AG09309 (cell line): Measurements from ENCODE around the gene ZC2HC1C.

ENCODE experiments used
- DNase-seq: peaks from one replicate; pipeline ENCODE4 v3.0.0-alpha.2; 2010; ENCODE audit warnings: low read depth
- H3K4me3 ChIP-seq: 2 replicates; pipeline ENCODE4 v1.5.1; 2011; ENCODE audit warnings: mild to moderate bottlenecking, low read depth, low read length, moderate library complexity; ENCODE audit not compliant: control insufficient read depth
- TF ChIP-seq, protein P1 (sequence below): IDR thresholded peaks from 2 replicates; pipeline ENCODE4 v1.5.1; 2011; ENCODE audit warnings: mild to moderate bottlenecking, low read depth, low read length, inconsistent platforms; ENCODE audit not compliant: insufficient read depth, control insufficient read depth; ENCODE audit errors: missing control alignments

Gene ZC2HC1C

DNA sequence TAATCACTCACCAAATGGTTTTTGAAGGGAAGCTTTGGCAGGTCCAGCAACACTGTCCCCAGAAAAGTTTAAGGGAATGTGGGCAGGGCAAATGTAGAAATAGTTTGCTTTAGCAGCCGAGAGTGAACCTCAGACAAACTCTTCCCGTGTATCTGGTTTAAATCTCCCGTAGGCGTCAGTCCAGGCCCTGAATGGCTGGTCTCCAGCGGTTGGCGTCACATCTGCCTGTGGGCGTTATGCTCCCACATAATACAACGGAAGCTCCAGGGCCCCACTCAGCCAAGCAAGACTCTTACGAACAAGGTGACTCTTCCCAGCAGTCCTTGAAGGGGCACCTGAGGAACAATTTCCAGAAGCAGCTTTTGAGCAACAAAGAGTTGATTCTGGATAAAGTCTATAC, 942 bp downstream of the ZC2HC1C start:
- H3K4me3 ChIP-seq: no peak overlapping the region
- DNase-seq: no peak
- TF ChIP-seq, protein P1, sequence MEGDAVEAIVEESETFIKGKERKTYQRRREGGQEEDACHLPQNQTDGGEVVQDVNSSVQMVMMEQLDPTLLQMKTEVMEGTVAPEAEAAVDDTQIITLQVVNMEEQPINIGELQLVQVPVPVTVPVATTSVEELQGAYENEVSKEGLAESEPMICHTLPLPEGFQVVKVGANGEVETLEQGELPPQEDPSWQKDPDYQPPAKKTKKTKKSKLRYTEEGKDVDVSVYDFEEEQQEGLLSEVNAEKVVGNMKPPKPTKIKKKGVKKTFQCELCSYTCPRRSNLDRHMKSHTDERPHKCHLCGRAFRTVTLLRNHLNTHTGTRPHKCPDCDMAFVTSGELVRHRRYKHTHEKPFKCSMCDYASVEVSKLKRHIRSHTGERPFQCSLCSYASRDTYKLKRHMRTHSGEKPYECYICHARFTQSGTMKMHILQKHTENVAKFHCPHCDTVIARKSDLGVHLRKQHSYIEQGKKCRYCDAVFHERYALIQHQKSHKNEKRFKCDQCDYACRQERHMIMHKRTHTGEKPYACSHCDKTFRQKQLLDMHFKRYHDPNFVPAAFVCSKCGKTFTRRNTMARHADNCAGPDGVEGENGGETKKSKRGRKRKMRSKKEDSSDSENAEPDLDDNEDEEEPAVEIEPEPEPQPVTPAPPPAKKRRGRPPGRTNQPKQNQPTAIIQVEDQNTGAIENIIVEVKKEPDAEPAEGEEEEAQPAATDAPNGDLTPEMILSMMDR: no peak

DNA sequence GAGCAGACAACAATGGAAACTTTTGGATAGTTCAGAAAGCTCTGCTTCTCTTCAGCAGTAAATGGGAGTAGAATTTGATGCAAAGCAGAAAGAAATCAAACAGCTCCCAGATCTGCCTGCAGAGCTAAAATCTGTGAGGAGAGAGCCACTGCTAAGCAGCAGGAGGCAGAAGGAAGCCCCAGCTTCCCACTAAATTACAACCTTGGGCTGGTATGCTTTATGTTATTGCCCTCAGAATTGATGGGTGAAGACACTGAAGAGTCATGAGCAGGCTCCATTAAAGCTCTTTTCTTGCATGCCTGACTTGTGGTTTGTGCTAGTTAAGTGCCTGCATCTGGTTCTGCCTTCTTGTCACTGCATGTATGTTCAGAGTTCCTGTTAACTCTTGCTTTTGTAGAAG, 8.4 kb downstream of the ZC2HC1C start:
- no peak overlapping the region for H3K4me3 ChIP-seq
- TF ChIP-seq, protein P1: no peak
- DNase-seq: no peak

DNA sequence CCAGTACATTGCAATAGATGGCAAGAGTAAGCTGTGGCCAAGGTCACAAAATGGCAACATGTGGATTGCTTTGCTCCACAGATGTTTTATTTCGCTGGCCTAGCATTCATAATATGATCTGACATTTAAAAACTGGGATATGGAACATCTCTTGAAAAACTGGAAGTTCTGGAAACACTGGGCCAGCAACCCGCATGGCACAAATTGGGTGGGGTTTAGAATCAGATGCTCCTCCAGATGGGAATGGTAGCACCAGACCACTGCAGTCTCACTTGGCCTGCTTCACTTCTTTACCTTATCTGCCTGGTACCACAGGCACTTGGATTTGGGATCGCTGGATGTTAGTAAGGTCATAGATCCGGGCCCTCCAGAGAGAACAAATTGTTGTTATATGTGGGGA, 10.1 kb downstream of the ZC2HC1C start:
- no peak overlapping the region for H3K4me3 ChIP-seq
- DNase-seq: no peak
- TF ChIP-seq, protein P1: no peak

DNA sequence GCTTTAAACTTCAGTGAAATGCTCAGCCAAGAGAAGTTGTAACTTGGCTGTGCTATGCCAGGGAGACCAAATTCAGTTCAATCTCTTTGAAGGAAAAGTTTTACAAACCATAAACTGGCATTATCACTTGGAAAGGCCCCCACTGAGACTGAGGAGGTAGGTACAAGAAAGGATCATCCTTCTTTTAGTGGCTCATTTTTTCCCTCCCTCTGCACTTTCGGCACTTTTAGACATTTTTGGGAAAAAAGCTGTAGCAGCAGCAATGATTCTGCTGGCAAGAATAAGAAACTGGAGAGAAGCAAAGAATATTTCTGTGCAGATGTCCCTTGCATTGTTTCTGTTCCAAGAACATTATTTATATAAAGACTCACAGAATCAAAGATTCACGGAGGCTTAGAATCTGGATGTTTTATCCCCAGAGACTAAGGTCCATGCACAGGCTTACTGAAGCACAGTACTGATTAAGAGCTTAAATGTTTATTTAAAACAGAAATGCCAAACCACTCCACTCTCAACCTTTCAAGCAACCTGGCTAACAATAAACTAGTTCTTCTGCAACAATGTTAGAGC, 12.3 kb downstream of the ZC2HC1C start:
- TF ChIP-seq, protein P1: no peak
- no peak for DNase-seq
- no peak overlapping the region for H3K4me3 ChIP-seq

- TF ChIP-seq, protein P1: no peak
- no peak for DNase-seq
Observed at GRCh38 chr14:75083271-75083670, 13.8 kb downstream of the ZC2HC1C start.

GRCh38 chr14:75084513-75084912, 15.1 kb downstream of the ZC2HC1C start:
- TF ChIP-seq, protein P1: peak; percentile 18
- DNase-seq: no peak
- H3K4me3 ChIP-seq: no peak overlapping the region

More at GRCh38 chr14:75083271-75083670, 13.8 kb downstream of the ZC2HC1C start:
- no peak overlapping the region for H3K4me3 ChIP-seq

GRCh38 chr14:75088153-75088552, 18.7 kb downstream of the ZC2HC1C start:
- DNase-seq: no peak
- no peak overlapping the region for H3K4me3 ChIP-seq
- TF ChIP-seq, protein P1: no peak
